ENCODE results near the gene XIRP2. TPM values are rescaled to one million over a fixed set of nuclear protein-coding genes. Genes with fewer than 3 reads are reported as not detected.

Gene XIRP2
- total RNA-seq, 2 experiments from 2014 or later, result not detected

DNA sequence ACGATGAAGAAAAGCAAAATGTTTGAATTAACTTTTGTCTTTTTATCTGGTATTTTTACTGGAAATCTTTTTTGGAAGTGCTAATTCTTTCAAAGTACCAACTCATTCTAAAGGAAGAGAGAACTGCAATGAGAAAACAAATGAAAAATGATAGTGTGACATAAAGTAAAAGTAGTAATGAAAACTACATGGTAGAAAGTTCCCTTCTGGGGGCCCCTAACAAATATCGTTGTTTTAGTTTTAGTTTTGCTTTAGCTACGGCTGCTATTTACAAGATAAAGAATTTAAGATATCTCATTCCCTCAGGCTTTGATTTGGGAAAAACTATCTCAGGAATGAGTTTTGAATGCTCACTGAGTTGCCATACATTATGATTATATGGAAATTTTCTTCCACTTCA is 161.4 kb downstream of the XIRP2 start:
- Mint-ChIP-seq H3K4me3 (no peak overlapping the region), H3K36me3 (ENCODE audit: low read depth) (no peaks in the 10 kb centered on the region), H3K27ac (no peak overlapping the region), H3K27me3 (no peaks in the 10 kb centered on the region), H3K4me1 (ENCODE audit: low read depth) (no peaks in the 10 kb centered on the region), H3K9me3 (no peaks in the 10 kb centered on the region)
- ATAC-seq (ENCODE audit: poor library complexity), result no peak
- no peak overlapping the region for H3K4me3 ChIP-seq (ENCODE audit: low read length)
- H3K4me1 ChIP-seq (ENCODE audit: insufficient read depth, low read length), result no peaks in the 10 kb centered on the region
- ChIA-PET CTCF (no interaction called here), POLR2A (no interaction called here)
- intact Hi-C loops (cut with DNase I, micrococcal nuclease), result loop anchor here in 1 of 2 experiments (5.0 kb wide), 1 partner anchor 47 kb away; no protein-coding TSS in a partner anchor
- no peak overlapping the region for H3K27ac ChIP-seq (ENCODE audit: low read depth in 1 of 2, low read length in 2 of 2)
- TF ChIP-seq, protein P1, sequence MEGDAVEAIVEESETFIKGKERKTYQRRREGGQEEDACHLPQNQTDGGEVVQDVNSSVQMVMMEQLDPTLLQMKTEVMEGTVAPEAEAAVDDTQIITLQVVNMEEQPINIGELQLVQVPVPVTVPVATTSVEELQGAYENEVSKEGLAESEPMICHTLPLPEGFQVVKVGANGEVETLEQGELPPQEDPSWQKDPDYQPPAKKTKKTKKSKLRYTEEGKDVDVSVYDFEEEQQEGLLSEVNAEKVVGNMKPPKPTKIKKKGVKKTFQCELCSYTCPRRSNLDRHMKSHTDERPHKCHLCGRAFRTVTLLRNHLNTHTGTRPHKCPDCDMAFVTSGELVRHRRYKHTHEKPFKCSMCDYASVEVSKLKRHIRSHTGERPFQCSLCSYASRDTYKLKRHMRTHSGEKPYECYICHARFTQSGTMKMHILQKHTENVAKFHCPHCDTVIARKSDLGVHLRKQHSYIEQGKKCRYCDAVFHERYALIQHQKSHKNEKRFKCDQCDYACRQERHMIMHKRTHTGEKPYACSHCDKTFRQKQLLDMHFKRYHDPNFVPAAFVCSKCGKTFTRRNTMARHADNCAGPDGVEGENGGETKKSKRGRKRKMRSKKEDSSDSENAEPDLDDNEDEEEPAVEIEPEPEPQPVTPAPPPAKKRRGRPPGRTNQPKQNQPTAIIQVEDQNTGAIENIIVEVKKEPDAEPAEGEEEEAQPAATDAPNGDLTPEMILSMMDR (IDR thresholded peaks at IDR 0.05), result no peak
- H3K9me3 ChIP-seq (ENCODE audit: control insufficient read depth in 1 of 2, insufficient read depth in 1 of 2, low read length in 2 of 2), result no peaks in the 10 kb centered on the region
- H3K27me3 ChIP-seq (ENCODE audit: control insufficient read depth in 1 of 2, insufficient read depth in 2 of 2, low read length in 2 of 2), result no peaks in the 10 kb centered on the region
- no peaks in the 10 kb centered on the region for H3K36me3 ChIP-seq (ENCODE audit: insufficient read depth, low read length)
- no peak for DNase-seq

DNA sequence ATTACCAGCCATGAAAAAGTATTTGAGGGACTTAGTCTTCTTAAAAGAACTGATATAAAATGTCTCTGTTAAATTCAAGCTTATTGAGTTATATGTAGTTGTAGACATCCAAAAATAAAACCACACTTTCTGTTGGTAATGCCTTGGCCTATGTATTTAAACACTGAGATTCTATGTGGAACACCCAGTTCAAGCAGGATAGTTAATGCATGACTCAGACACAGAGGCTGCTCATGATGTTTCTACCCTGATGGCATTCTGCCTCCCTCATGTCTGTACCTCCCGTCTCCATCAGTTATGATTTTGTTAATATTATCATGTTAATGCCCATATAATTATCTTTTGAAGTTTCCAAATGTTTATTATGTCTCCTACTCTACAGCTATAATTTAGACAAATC is 164.5 kb downstream of the XIRP2 start:
- ChIA-PET POLR2A (no interaction called here), CTCF (no interaction called here)
- Histone ChIP-seq H3K27ac (ENCODE audit: low read depth in 1 of 2, low read length in 2 of 2) (no peak overlapping the region), H3K4me3 (ENCODE audit: low read length) (no peak overlapping the region), H3K9me3 (ENCODE audit: control insufficient read depth in 1 of 2, insufficient read depth in 1 of 2, low read length in 2 of 2) (no peaks in the 10 kb centered on the region), H3K27me3 (ENCODE audit: control insufficient read depth in 1 of 2, insufficient read depth in 2 of 2, low read length in 2 of 2) (no peaks in the 10 kb centered on the region), H3K4me1 (ENCODE audit: insufficient read depth, low read length) (no peaks in the 10 kb centered on the region), H3K36me3 (ENCODE audit: insufficient read depth, low read length) (no peaks in the 10 kb centered on the region)
- ATAC-seq (ENCODE audit: poor library complexity) (no peak), DNase-seq (no peak)
- no peak overlapping the region for H3K27ac Mint-ChIP-seq
- H3K9me3 Mint-ChIP-seq, result no peaks in the 10 kb centered on the region
- intact Hi-C loops (cut with DNase I, micrococcal nuclease), result loop anchor here in 1 of 2 experiments (5.0 kb wide), 1 partner anchor 51 kb away; no protein-coding TSS in a partner anchor
- no peaks in the 10 kb centered on the region for H3K36me3 Mint-ChIP-seq (ENCODE audit: low read depth)
- H3K4me1 Mint-ChIP-seq (ENCODE audit: low read depth), result no peaks in the 10 kb centered on the region
- no peak overlapping the region for H3K4me3 Mint-ChIP-seq
- no peaks in the 10 kb centered on the region for H3K27me3 Mint-ChIP-seq
- TF ChIP-seq, protein P1 (IDR thresholded peaks at IDR 0.05), result no peak

GRCh38 chr2:167054881-167055280 is 166.6 kb downstream of the XIRP2 start:
- no peak overlapping the region for H3K27ac ChIP-seq (ENCODE audit: low read depth in 1 of 2, low read length in 2 of 2)
- peaks cover 0 to 3% of the 10 kb centered on the region in 2 experiments for H3K9me3 ChIP-seq (ENCODE audit: control insufficient read depth in 1 of 2, insufficient read depth in 1 of 2, low read length in 2 of 2)
- Mint-ChIP-seq H3K27ac (no peak overlapping the region), H3K36me3 (ENCODE audit: low read depth) (no peaks in the 10 kb centered on the region), H3K9me3 (no peaks in the 10 kb centered on the region), H3K4me3 (no peak overlapping the region), H3K27me3 (no peaks in the 10 kb centered on the region), H3K4me1 (ENCODE audit: low read depth) (no peaks in the 10 kb centered on the region)
- intact Hi-C loops (cut with DNase I, micrococcal nuclease), result loop anchor here in 1 of 2 experiments (5.0 kb wide), 1 partner anchor 53 kb away; no protein-coding TSS in a partner anchor
- no peaks in the 10 kb centered on the region for H3K27me3 ChIP-seq (ENCODE audit: control insufficient read depth in 1 of 2, insufficient read depth in 2 of 2, low read length in 2 of 2)
- no peak for ATAC-seq (ENCODE audit: poor library complexity)
- H3K36me3 ChIP-seq (ENCODE audit: insufficient read depth, low read length), result no peaks in the 10 kb centered on the region
- CTCF ChIA-PET, result no interaction called here
- no peaks in the 10 kb centered on the region for H3K4me1 ChIP-seq (ENCODE audit: insufficient read depth, low read length)
- no peak overlapping the region for H3K4me3 ChIP-seq (ENCODE audit: low read length)
- POLR2A ChIA-PET, result no interaction called here
- TF ChIP-seq, protein P1 (IDR thresholded peaks at IDR 0.05), result no peak
- no peak for DNase-seq

Data from CD4-positive, alpha-beta T cell (primary cell).